Measurements from ENCODE around the gene TRAPPC11.
A peak's percentile ranks its signal among the peaks of the same experiment; 100 is the strongest.
"Not testable (repeated sequence)": the region's sequence is repeated elsewhere in the genome, so short reads cannot be mapped to it uniquely, and the experiment has no call there.

TRAPPC11 gene
- 54.2 reads per million, percentile 70 among the genes with 10 or more reads in this experiment for total RNA-seq

GRCh38 chr4:183659029-183659871 lies at the start of gene TRAPPC11, which contains the start of gene RWDD4:
Gene TRAPPC11, plus strand, starts transcription at chr4:183659293. Its CDS starts 4,575 bp downstream, at chr4:183663868.
Gene RWDD4, minus strand, starts transcription at chr4:183659185. Its CDS starts 233 bp downstream, at chr4:183658952.
- peak; percentile 96 for DNase-seq

GRCh38 chr4:183610033-183610432 lies 49.1 kb upstream of the TRAPPC11 start:
- DNase-seq = no peak

GRCh38 chr4:183610613-183611012 lies 48.5 kb upstream of the TRAPPC11 start:
- no peak for DNase-seq

- no peak for DNase-seq
Measured at GRCh38 chr4:183611210-183611830, 47.8 kb upstream of the TRAPPC11 start.

- no peak for DNase-seq
Measured at GRCh38 chr4:183612329-183613250, 46.5 kb upstream of the TRAPPC11 start.

GRCh38 chr4:183617075-183617474 lies 42.0 kb upstream of the TRAPPC11 start:
- DNase-seq = no peak

- no peak for DNase-seq
Measured at GRCh38 chr4:183618681-183619080, 40.4 kb upstream of the TRAPPC11 start.

GRCh38 chr4:183620421-183620820 lies 38.7 kb upstream of the TRAPPC11 start:
- no peak for DNase-seq

GRCh38 chr4:183621875-183622274 lies 37.2 kb upstream of the TRAPPC11 start:
- no peak for DNase-seq

- DNase-seq = no peak
Measured at GRCh38 chr4:183624548-183624947, 34.5 kb upstream of the TRAPPC11 start.

GRCh38 chr4:183626168-183626567 lies 32.9 kb upstream of the TRAPPC11 start:
- DNase-seq = no peak

GRCh38 chr4:183627286-183627685 lies 31.8 kb upstream of the TRAPPC11 start:
- not testable (repeated sequence) for DNase-seq

GRCh38 chr4:183627979-183628588 lies 31.0 kb upstream of the TRAPPC11 start:
- DNase-seq = no peak

- DNase-seq = no peak
Measured at GRCh38 chr4:183631577-183632198, 27.4 kb upstream of the TRAPPC11 start.

GRCh38 chr4:183632689-183633088 lies 26.4 kb upstream of the TRAPPC11 start:
- DNase-seq = no peak

- DNase-seq = no peak
Measured at GRCh38 chr4:183633476-183634400, 25.4 kb upstream of the TRAPPC11 start.

- DNase-seq = no peak
Measured at GRCh38 chr4:183635321-183635720, 23.8 kb upstream of the TRAPPC11 start.

GRCh38 chr4:183635741-183636140 lies 23.4 kb upstream of the TRAPPC11 start:
- no peak for DNase-seq

- DNase-seq = no peak
Measured at GRCh38 chr4:183636503-183636902, 22.6 kb upstream of the TRAPPC11 start.

GRCh38 chr4:183636923-183637322 lies 22.2 kb upstream of the TRAPPC11 start:
- DNase-seq = no peak

GRCh38 chr4:183637461-183637860 lies 21.6 kb upstream of the TRAPPC11 start:
- DNase-seq = no peak

Measured in effector CD4-positive, alpha-beta T cell (primary cell).